ENCODE measurements around the gene STON1. TPM values are rescaled to one million over a fixed set of nuclear protein-coding genes. Genes with fewer than 3 reads are reported as not detected.
"Not testable (repeated sequence)": the region's sequence is repeated elsewhere in the genome, so short reads cannot be mapped to it uniquely, and the experiment has no call there.

STON1 gene
- total RNA-seq, 2 donors from 2014 or later: 2.1 to 11.9 TPM

DNA sequence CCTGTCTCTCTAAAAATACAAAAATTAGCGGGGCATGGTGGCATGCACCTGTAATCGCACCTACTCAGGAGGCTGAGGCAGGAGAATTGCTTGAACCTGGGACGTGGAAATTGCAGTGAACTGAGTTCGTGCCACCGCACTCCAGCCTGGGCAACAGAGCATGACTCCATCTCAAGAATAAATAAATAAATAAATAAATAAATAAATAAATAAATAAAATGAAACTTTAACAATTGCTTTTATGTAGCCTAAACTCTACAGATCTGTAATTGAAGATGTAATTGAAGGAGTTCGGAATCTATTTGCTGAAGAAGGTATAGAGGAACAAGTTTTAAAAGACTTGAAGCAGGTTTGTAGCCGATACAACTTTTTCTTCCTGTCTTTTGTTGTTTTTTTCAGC lies 90.7 kb downstream of the STON1 start:
- Histone ChIP-seq H3K36me3 (no peaks in the 10 kb centered on the region), H3K4me1 (no peaks in the 10 kb centered on the region), H3K9ac (ENCODE audit: low read depth in 2 of 2, low read length in 2 of 2) (no peak overlapping the region), H3K27ac (no peak overlapping the region), H3K4me3 (no peak overlapping the region), H3K27me3 (no peaks in the 10 kb centered on the region), H3K9me3 (no peaks in the 10 kb centered on the region)
- intact Hi-C loops (cut with DNase I): no loop called here
- TF ChIP-seq, protein P1, sequence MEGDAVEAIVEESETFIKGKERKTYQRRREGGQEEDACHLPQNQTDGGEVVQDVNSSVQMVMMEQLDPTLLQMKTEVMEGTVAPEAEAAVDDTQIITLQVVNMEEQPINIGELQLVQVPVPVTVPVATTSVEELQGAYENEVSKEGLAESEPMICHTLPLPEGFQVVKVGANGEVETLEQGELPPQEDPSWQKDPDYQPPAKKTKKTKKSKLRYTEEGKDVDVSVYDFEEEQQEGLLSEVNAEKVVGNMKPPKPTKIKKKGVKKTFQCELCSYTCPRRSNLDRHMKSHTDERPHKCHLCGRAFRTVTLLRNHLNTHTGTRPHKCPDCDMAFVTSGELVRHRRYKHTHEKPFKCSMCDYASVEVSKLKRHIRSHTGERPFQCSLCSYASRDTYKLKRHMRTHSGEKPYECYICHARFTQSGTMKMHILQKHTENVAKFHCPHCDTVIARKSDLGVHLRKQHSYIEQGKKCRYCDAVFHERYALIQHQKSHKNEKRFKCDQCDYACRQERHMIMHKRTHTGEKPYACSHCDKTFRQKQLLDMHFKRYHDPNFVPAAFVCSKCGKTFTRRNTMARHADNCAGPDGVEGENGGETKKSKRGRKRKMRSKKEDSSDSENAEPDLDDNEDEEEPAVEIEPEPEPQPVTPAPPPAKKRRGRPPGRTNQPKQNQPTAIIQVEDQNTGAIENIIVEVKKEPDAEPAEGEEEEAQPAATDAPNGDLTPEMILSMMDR (IDR thresholded peaks at IDR 0.05): no peak
- DNase-seq: no peak

GRCh38 chr2:48622691-48623090 lies 92.7 kb downstream of the STON1 start:
- DNase-seq; H3K27ac ChIP-seq; H3K4me3 ChIP-seq; H3K27me3 ChIP-seq; intact Hi-C loops (cut with DNase I); H3K9me3 ChIP-seq; H3K9ac ChIP-seq (ENCODE audit: low read depth in 2 of 2, low read length in 2 of 2); H3K36me3 ChIP-seq; H3K4me1 ChIP-seq: not testable (repeated sequence)

GRCh38 chr2:48624696-48625095 lies 94.7 kb downstream of the STON1 start:
- Histone ChIP-seq H3K27me3 (no peaks in the 10 kb centered on the region), H3K4me1 (no peaks in the 10 kb centered on the region), H3K4me3 (no peak overlapping the region), H3K9me3 (no peaks in the 10 kb centered on the region), H3K9ac (ENCODE audit: low read depth in 2 of 2, low read length in 2 of 2) (no peak overlapping the region), H3K27ac (no peak overlapping the region), H3K36me3 (no peaks in the 10 kb centered on the region)
- DNase-seq: no peak
- intact Hi-C loops (cut with DNase I): no loop called here
- TF ChIP-seq, protein P1 (IDR thresholded peaks at IDR 0.05): no peak

DNA sequence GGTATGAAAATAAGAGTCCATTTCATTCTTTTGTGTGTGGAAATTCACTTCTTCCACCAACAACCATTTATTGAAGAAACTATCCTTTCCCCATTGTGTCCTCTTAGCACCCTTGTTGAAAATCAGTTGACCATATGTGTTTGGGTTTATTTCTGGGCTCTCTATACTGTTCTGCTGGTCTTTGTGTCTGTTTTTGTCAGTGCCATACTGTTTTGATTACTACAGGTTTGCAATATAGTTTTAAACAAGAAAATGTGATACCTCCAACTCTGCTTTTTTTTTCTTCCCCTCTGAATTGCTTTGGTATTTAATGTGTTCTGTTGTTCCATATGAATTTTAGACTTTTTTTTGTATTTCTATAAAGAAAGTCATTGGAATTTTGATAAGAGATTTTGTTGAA lies 96.1 kb downstream of the STON1 start:
- H3K9me3 ChIP-seq: no peaks in the 10 kb centered on the region
- no peak overlapping the region for H3K4me3 ChIP-seq
- intact Hi-C loops (cut with DNase I): no loop called here
- no peak overlapping the region for H3K27ac ChIP-seq
- H3K27me3 ChIP-seq: no peaks in the 10 kb centered on the region
- TF ChIP-seq, protein P1 (IDR thresholded peaks at IDR 0.05): no peak
- no peak for DNase-seq
- H3K36me3 ChIP-seq: no peaks in the 10 kb centered on the region
- H3K4me1 ChIP-seq: no peaks in the 10 kb centered on the region
- no peak overlapping the region for H3K9ac ChIP-seq (ENCODE audit: low read depth in 2 of 2, low read length in 2 of 2)

DNA sequence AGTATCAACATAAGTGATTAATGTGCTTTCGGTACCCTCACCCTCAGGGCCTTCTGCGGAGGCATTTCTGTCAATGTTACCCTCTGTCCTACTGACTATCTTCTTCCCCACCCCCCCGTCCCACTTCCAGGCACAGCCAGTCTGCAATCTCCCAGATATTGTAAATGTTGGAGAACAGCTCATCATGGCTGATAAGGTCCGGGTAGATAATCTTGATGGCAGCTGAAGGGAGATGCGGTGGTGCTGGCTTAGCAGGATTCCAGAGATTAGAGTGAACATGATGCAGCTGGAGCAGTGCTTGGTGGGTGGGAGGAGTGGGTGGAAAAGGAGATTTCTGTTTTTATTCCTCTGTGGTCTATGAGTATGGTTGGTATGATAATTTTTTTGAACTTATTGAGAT lies 103.2 kb downstream of the STON1 start:
- no peaks in the 10 kb centered on the region for H3K4me1 ChIP-seq
- no peaks in the 10 kb centered on the region for H3K27me3 ChIP-seq
- TF ChIP-seq, protein P1 (IDR thresholded peaks at IDR 0.05): no peak
- no peaks in the 10 kb centered on the region for H3K9me3 ChIP-seq
- H3K9ac ChIP-seq (ENCODE audit: low read depth in 2 of 2, low read length in 2 of 2): no peak overlapping the region
- no peak overlapping the region for H3K27ac ChIP-seq
- no peak overlapping the region for H3K4me3 ChIP-seq
- no peak for DNase-seq
- intact Hi-C loops (cut with DNase I): no loop called here
- H3K36me3 ChIP-seq: no peaks in the 10 kb centered on the region

DNA sequence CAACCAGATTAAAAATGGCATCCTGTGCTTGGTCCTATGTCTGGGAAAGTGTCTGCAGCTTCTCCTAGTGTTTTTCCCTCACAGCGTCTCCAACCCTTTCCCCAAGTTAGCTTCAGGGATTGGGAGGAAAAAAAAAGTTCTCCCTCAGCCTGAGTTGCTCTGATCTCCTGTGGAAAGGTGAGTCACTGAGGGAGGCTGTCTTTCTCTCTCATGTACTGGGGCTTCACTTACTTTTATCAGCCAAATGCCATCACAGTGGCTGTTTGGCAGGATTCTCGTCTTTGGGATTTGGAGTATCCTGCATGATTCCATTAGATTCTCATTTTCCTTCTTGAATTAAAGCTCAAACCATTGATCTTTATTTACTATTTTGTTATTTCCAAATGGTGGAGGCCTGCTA lies 105.8 kb downstream of the STON1 start:
- Histone ChIP-seq H3K27ac (no peak overlapping the region), H3K4me3 (no peak overlapping the region), H3K9ac (ENCODE audit: low read depth in 2 of 2, low read length in 2 of 2) (no peak overlapping the region), H3K4me1 (no peaks in the 10 kb centered on the region), H3K27me3 (no peaks in the 10 kb centered on the region), H3K36me3 (no peaks in the 10 kb centered on the region), H3K9me3 (no peaks in the 10 kb centered on the region)
- intact Hi-C loops (cut with DNase I): no loop called here
- TF ChIP-seq, protein P1 (IDR thresholded peaks at IDR 0.05): no peak
- no peak for DNase-seq
